ENCODE data around the gene CSK. TPM values are rescaled to one million over a fixed set of nuclear protein-coding genes. Genes with fewer than 3 reads are reported as not detected.

CSK gene
- total and polyA plus RNA-seq, 2 experiments from 2014 or later: 13.6 to 27.5 TPM

DNA sequence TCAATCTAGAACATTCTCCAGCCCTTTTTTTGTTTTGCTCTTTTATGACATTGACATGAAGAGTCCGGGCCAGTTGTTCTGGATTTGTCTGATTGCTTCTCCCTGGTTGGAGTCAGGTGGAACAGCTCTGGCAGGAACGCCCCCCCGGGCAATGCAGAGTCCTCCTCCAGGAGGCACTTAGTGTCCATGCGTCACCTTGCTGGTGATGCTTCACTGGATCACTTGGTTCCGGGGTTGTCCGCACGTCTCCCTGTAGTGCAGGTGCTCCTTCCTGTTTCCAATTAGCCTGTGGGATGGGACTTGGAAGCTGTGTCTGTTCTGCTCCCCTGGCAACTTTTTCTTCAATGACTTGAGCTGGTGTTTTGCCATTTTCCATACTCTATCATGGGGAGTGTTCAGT, 9.8 kb downstream of the CSK start:
- TF ChIP-seq, protein P1, sequence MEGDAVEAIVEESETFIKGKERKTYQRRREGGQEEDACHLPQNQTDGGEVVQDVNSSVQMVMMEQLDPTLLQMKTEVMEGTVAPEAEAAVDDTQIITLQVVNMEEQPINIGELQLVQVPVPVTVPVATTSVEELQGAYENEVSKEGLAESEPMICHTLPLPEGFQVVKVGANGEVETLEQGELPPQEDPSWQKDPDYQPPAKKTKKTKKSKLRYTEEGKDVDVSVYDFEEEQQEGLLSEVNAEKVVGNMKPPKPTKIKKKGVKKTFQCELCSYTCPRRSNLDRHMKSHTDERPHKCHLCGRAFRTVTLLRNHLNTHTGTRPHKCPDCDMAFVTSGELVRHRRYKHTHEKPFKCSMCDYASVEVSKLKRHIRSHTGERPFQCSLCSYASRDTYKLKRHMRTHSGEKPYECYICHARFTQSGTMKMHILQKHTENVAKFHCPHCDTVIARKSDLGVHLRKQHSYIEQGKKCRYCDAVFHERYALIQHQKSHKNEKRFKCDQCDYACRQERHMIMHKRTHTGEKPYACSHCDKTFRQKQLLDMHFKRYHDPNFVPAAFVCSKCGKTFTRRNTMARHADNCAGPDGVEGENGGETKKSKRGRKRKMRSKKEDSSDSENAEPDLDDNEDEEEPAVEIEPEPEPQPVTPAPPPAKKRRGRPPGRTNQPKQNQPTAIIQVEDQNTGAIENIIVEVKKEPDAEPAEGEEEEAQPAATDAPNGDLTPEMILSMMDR (conservative IDR thresholded peaks at IDR 0.05; ENCODE audit: low read depth in 2 of 2): no peak
- TF ChIP-seq, protein P2, sequence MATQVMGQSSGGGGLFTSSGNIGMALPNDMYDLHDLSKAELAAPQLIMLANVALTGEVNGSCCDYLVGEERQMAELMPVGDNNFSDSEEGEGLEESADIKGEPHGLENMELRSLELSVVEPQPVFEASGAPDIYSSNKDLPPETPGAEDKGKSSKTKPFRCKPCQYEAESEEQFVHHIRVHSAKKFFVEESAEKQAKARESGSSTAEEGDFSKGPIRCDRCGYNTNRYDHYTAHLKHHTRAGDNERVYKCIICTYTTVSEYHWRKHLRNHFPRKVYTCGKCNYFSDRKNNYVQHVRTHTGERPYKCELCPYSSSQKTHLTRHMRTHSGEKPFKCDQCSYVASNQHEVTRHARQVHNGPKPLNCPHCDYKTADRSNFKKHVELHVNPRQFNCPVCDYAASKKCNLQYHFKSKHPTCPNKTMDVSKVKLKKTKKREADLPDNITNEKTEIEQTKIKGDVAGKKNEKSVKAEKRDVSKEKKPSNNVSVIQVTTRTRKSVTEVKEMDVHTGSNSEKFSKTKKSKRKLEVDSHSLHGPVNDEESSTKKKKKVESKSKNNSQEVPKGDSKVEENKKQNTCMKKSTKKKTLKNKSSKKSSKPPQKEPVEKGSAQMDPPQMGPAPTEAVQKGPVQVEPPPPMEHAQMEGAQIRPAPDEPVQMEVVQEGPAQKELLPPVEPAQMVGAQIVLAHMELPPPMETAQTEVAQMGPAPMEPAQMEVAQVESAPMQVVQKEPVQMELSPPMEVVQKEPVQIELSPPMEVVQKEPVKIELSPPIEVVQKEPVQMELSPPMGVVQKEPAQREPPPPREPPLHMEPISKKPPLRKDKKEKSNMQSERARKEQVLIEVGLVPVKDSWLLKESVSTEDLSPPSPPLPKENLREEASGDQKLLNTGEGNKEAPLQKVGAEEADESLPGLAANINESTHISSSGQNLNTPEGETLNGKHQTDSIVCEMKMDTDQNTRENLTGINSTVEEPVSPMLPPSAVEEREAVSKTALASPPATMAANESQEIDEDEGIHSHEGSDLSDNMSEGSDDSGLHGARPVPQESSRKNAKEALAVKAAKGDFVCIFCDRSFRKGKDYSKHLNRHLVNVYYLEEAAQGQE (IDR thresholded peaks at IDR 0.05; ENCODE audit: unreplicated experiment): no peak
- TF ChIP-seq EZH2 (IDR thresholded peaks at IDR 0.05; ENCODE audit: low read depth, unreplicated experiment) (no peak), ZNF331 (CRISPR knock-in tag; IDR thresholded peaks at IDR 0.05; ENCODE audit: low read depth) (no peak), NANOG (IDR thresholded peaks at IDR 0.05; ENCODE audit: borderline replicate concordance) (no peak), EZH2phosphoT487 (IDR thresholded peaks at IDR 0.05; ENCODE audit: unreplicated experiment) (no peak), CREB1 (CRISPR knock-in tag; IDR thresholded peaks at IDR 0.05; ENCODE audit: low read depth) (no peak), POLR2AphosphoS5 (IDR thresholded peaks at IDR 0.05; ENCODE audit: low read depth) (no peak), JUNB (IDR thresholded peaks at IDR 0.05; ENCODE audit: unreplicated experiment) (no peak), ZNF114 (CRISPR knock-in tag; IDR thresholded peaks at IDR 0.05) (no peak), STAT1 (IDR thresholded peaks at IDR 0.05; ENCODE audit: unreplicated experiment) (no peak)
- TF ChIP-seq, protein P3, sequence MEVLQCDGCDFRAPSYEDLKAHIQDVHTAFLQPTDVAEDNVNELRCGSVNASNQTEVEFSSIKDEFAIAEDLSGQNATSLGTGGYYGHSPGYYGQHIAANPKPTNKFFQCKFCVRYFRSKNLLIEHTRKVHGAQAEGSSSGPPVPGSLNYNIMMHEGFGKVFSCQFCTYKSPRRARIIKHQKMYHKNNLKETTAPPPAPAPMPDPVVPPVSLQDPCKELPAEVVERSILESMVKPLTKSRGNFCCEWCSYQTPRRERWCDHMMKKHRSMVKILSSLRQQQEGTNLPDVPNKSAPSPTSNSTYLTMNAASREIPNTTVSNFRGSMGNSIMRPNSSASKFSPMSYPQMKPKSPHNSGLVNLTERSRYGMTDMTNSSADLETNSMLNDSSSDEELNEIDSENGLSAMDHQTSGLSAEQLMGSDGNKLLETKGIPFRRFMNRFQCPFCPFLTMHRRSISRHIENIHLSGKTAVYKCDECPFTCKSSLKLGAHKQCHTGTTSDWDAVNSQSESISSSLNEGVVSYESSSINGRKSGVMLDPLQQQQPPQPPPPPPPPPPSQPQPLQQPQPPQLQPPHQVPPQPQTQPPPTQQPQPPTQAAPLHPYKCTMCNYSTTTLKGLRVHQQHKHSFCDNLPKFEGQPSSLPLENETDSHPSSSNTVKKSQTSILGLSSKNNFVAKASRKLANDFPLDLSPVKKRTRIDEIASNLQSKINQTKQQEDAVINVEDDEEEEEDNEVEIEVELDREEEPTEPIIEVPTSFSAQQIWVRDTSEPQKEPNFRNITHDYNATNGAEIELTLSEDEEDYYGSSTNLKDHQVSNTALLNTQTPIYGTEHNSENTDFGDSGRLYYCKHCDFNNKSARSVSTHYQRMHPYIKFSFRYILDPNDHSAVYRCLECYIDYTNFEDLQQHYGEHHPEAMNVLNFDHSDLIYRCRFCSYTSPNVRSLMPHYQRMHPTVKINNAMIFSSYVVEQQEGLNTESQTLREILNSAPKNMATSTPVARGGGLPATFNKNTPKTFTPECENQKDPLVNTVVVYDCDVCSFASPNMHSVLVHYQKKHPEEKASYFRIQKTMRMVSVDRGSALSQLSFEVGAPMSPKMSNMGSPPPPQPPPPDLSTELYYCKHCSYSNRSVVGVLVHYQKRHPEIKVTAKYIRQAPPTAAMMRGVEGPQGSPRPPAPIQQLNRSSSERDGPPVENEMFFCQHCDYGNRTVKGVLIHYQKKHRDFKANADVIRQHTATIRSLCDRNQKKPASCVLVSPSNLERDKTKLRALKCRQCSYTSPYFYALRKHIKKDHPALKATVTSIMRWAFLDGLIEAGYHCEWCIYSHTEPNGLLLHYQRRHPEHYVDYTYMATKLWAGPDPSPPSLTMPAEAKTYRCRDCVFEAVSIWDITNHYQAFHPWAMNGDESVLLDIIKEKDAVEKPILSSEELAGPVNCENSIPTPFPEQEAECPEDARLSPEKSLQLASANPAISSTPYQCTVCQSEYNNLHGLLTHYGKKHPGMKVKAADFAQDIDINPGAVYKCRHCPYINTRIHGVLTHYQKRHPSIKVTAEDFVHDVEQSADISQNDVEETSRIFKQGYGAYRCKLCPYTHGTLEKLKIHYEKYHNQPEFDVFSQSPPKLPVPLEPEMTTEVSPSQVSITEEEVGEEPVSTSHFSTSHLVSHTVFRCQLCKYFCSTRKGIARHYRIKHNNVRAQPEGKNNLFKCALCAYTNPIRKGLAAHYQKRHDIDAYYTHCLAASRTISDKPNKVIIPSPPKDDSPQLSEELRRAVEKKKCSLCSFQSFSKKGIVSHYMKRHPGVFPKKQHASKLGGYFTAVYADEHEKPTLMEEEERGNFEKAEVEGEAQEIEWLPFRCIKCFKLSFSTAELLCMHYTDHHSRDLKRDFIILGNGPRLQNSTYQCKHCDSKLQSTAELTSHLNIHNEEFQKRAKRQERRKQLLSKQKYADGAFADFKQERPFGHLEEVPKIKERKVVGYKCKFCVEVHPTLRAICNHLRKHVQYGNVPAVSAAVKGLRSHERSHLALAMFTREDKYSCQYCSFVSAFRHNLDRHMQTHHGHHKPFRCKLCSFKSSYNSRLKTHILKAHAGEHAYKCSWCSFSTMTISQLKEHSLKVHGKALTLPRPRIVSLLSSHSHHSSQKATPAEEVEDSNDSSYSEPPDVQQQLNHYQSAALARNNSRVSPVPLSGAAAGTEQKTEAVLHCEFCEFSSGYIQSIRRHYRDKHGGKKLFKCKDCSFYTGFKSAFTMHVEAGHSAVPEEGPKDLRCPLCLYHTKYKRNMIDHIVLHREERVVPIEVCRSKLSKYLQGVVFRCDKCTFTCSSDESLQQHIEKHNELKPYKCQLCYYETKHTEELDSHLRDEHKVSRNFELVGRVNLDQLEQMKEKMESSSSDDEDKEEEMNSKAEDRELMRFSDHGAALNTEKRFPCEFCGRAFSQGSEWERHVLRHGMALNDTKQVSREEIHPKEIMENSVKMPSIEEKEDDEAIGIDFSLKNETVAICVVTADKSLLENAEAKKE (CRISPR knock-in tag; IDR thresholded peaks at IDR 0.05): no peak
- TF ChIP-seq, protein P4, sequence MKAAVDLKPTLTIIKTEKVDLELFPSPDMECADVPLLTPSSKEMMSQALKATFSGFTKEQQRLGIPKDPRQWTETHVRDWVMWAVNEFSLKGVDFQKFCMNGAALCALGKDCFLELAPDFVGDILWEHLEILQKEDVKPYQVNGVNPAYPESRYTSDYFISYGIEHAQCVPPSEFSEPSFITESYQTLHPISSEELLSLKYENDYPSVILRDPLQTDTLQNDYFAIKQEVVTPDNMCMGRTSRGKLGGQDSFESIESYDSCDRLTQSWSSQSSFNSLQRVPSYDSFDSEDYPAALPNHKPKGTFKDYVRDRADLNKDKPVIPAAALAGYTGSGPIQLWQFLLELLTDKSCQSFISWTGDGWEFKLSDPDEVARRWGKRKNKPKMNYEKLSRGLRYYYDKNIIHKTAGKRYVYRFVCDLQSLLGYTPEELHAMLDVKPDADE (IDR thresholded peaks at IDR 0.05): no peak
- H3K4me3 ChIP-seq: no peak overlapping the region
- no peaks in the 10 kb centered on the region for H3K36me3 Mint-ChIP-seq (ENCODE audit: low read depth)
- peaks cover 23% of the 10 kb centered on the region for H3K27me3 Mint-ChIP-seq (ENCODE audit: insufficient read depth, low read depth, poor library complexity)
- H3K4me1 Mint-ChIP-seq: peaks cover 31% of the 10 kb centered on the region
- peaks cover 25% of the 10 kb centered on the region for H3K4me1 ChIP-seq (ENCODE audit: insufficient read depth)
- peaks cover 16% of the 10 kb centered on the region for H3K79me2 ChIP-seq (replicated peaks; ENCODE audit: insufficient read depth)
- H3K9me2 ChIP-seq (ENCODE audit: insufficient read depth): no peaks in the 10 kb centered on the region
- H3K27ac Mint-ChIP-seq: no peak overlapping the region
- no peaks in the 10 kb centered on the region for H3K9me3 Mint-ChIP-seq
- no peak overlapping the region for H3K27ac ChIP-seq (ENCODE audit: low read depth)
- peaks cover 50% of the 10 kb centered on the region for H4K20me1 ChIP-seq (replicated peaks; ENCODE audit: insufficient read depth)
- H3K36me3 ChIP-seq (ENCODE audit: insufficient read depth): no peaks in the 10 kb centered on the region
- no peak overlapping the region for H2AFZ ChIP-seq
- no peaks in the 10 kb centered on the region for H3K27me3 ChIP-seq (ENCODE audit: insufficient read depth)
- DNase-seq (ENCODE audit: low spot score) (no peak), ATAC-seq (no peak)
- no peak overlapping the region for H3K4me3 Mint-ChIP-seq
- H3F3A ChIP-seq (replicated peaks; ENCODE audit: low read depth): peaks cover 7% of the 10 kb centered on the region
- H3K4me2 ChIP-seq: no peak overlapping the region

All from GM23338 (cell line).